K562 (cell line): ENCODE data around the gene MARVELD1. TPM values are rescaled to one million over a fixed set of nuclear protein-coding genes. Genes with fewer than 3 reads are reported as not detected.

Experiments used
- DMBX1 ChIP-seq: fragments of 250-450 bp; sonication (Bioruptor Pico); IDR thresholded peaks from 2 replicates; pipeline ENCODE4 v1.8.0; 2022; ENCODE audit warnings: inconsistent platforms, mild to moderate bottlenecking, moderate library complexity, borderline replicate concordance
- HSF4 ChIP-seq: fragments of 250-450 bp; sonication (Bioruptor Pico); IDR thresholded peaks from 2 replicates; pipeline ENCODE4 v2.1.2; 2022; ENCODE audit warnings: mild to moderate bottlenecking, moderate library complexity, borderline replicate concordance
- LEF1 ChIP-seq: fragments of 450-650 bp; IDR thresholded peaks from 2 replicates; pipeline ENCODE4 v1.6.1; 2016; ENCODE audit warnings: mild to moderate bottlenecking
- MCM3 ChIP-seq: fragments of 450-650 bp; IDR thresholded peaks from 2 replicates; pipeline ENCODE4 v1.6.1; 2016
- MED1 ChIP-seq: sonication (generic); formaldehyde crosslinking; IDR thresholded peaks from 2 replicates; pipeline ENCODE4 v1.8.1; 2023; ENCODE audit warnings: missing genetic modification reagents, borderline replicate concordance
- MEIS2 ChIP-seq: fragments of 450-650 bp; IDR thresholded peaks from 2 replicates; pipeline ENCODE4 v1.6.1; 2014; ENCODE audit warnings: mild to moderate bottlenecking; ENCODE audit not compliant: partially characterized antibody
- MIER1 ChIP-seq: fragments of 450-650 bp; IDR thresholded peaks from 2 replicates; pipeline ENCODE4 v1.6.1; 2016; ENCODE audit warnings: antibody characterized with exemption, mild to moderate bottlenecking, low read depth
- NR1H2 ChIP-seq: sonication (generic); formaldehyde crosslinking; IDR thresholded peaks from 2 replicates; pipeline ENCODE4 v1.4.0; 2020; ENCODE audit warnings: mild to moderate bottlenecking, missing genetic modification reagents
- RBM17 ChIP-seq: fragments of 200-400 bp; formaldehyde crosslinking; IDR thresholded peaks from 2 replicates; pipeline ENCODE4 v1.6.1; 2017; ENCODE audit warnings: low read depth, mild to moderate bottlenecking, low read length, borderline replicate concordance
- SNRNP70 ChIP-seq: fragments of 200-400 bp; formaldehyde crosslinking; optimal IDR thresholded peaks from 2 replicates; pipeline ENCODE3; 2017; ENCODE audit warnings: low read depth, low read length
- TRIM24 ChIP-seq, 2 experiments: fragments of 450-650 bp; IDR thresholded peaks; 2 replicates each; pipeline ENCODE4 v1.6.1; 2016
- ZNF133 ChIP-seq: fragments of 250-450 bp; sonication (Bioruptor Pico); IDR thresholded peaks from 2 replicates; pipeline ENCODE4 v1.4.0; 2020; ENCODE audit warnings: mild to moderate bottlenecking
- ZNF175 ChIP-seq: fragments of 200-800 bp; sonication (Bioruptor generic); IDR thresholded peaks from 2 replicates; pipeline ENCODE4 v1.6.1; 2016; ENCODE audit warnings: low read depth, mild to moderate bottlenecking, missing genetic modification characterization, missing compliant biosample characterization
- polyA plus RNA-seq, 8 experiments: library from polyadenylated mRNA; depleted of rRNA in 4 of 8; stranded (reverse) in 5 of 8; unstranded in 3 of 8; fragments of >200 nt; fragmentation: Nextera tagmentation in 2 of 8; fragmentation: Illumina TruSeq in 1 of 8; extraction: Ambion mirVana in 2 of 8; extraction: Trizol in 1 of 8; gene quantifications; 2 replicates each; pipeline versions ENCODE4 v1.2.1 to v1.2.3, GENCODE V29; 2011 to 2014; ENCODE audit warnings: inconsistent platforms in 1 of 8, missing spikeins in 1 of 8
- total RNA-seq, 7 experiments: library from RNA; depleted of rRNA in 6 of 7; stranded (reverse); fragments of >200 nt in 6 of 7; fragmentation: Illumina TruSeq in 2 of 7; extraction: Trizol in 2 of 7; gene quantifications; 2 replicates each; pipeline versions ENCODE4 v1.2.1 to v1.2.3, GENCODE V29; 2011 to 2021; ENCODE audit warnings: low replicate concordance in 1 of 7
- TF ChIP-seq, protein P1 (sequence below): IDR thresholded peaks from 2 replicates; pipeline ENCODE4 v1.6.1; 2014; ENCODE audit warnings: antibody characterized with exemption
- TF ChIP-seq, protein P2 (sequence below): sonication (generic); formaldehyde crosslinking; IDR thresholded peaks from 2 replicates; pipeline ENCODE4 v1.8.0; 2023; ENCODE audit warnings: missing genetic modification reagents, mild to moderate bottlenecking, borderline replicate concordance
- TF ChIP-seq, protein P3 (sequence below): sonication (generic); formaldehyde crosslinking; IDR thresholded peaks from 2 replicates; pipeline ENCODE4 v1.8.0; 2022; ENCODE audit warnings: missing genetic modification reagents, mild to moderate bottlenecking, borderline replicate concordance
- TF ChIP-seq, protein P4 (sequence below), 2 experiments: fragments of 450-650 bp; IDR thresholded peaks; 2 replicates each; pipeline ENCODE4 v1.6.1; 2016

Gene MARVELD1
- total and polyA plus RNA-seq, 9 of the 15 experiments (the other 6 are each of a cell fraction or from before 2014, with no cell fraction given): 2.7 to 12.5 (median 5.3) TPM

DNA sequence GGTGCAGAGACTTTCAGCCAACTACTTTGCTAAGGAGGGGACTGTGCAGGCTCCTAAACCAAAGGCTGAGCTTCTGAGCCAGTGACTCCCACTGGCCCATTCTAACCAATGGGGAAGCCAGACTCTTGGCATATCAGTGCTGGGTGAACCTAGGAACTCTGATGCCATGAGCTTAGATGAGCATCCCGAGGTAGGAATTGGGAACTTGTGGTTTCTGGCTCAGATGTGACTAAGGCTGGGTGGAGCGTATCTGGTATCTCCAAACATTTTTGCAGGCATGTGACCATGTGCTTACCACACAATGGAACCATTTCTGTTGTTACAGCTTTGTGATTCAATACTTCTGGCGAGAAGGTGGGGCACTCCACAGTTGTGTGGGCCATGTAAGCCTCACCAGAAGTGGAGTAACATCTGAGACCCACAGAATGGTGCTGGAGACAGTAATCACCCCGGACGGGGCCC, 23.9 kb upstream of the MARVELD1 start (continued):
- TF ChIP-seq, protein P1, sequence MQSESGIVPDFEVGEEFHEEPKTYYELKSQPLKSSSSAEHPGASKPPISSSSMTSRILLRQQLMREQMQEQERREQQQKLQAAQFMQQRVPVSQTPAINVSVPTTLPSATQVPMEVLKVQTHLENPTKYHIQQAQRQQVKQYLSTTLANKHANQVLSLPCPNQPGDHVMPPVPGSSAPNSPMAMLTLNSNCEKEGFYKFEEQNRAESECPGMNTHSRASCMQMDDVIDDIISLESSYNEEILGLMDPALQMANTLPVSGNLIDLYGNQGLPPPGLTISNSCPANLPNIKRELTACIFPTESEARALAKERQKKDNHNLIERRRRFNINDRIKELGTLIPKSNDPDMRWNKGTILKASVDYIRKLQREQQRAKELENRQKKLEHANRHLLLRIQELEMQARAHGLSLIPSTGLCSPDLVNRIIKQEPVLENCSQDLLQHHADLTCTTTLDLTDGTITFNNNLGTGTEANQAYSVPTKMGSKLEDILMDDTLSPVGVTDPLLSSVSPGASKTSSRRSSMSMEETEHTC: peak; percentile 74; the same call in 1 of the 2 replicates
- TF ChIP-seq, protein P2, sequence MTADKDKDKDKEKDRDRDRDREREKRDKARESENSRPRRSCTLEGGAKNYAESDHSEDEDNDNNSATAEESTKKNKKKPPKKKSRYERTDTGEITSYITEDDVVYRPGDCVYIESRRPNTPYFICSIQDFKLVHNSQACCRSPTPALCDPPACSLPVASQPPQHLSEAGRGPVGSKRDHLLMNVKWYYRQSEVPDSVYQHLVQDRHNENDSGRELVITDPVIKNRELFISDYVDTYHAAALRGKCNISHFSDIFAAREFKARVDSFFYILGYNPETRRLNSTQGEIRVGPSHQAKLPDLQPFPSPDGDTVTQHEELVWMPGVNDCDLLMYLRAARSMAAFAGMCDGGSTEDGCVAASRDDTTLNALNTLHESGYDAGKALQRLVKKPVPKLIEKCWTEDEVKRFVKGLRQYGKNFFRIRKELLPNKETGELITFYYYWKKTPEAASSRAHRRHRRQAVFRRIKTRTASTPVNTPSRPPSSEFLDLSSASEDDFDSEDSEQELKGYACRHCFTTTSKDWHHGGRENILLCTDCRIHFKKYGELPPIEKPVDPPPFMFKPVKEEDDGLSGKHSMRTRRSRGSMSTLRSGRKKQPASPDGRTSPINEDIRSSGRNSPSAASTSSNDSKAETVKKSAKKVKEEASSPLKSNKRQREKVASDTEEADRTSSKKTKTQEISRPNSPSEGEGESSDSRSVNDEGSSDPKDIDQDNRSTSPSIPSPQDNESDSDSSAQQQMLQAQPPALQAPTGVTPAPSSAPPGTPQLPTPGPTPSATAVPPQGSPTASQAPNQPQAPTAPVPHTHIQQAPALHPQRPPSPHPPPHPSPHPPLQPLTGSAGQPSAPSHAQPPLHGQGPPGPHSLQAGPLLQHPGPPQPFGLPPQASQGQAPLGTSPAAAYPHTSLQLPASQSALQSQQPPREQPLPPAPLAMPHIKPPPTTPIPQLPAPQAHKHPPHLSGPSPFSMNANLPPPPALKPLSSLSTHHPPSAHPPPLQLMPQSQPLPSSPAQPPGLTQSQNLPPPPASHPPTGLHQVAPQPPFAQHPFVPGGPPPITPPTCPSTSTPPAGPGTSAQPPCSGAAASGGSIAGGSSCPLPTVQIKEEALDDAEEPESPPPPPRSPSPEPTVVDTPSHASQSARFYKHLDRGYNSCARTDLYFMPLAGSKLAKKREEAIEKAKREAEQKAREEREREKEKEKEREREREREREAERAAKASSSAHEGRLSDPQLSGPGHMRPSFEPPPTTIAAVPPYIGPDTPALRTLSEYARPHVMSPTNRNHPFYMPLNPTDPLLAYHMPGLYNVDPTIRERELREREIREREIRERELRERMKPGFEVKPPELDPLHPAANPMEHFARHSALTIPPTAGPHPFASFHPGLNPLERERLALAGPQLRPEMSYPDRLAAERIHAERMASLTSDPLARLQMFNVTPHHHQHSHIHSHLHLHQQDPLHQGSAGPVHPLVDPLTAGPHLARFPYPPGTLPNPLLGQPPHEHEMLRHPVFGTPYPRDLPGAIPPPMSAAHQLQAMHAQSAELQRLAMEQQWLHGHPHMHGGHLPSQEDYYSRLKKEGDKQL (CRISPR knock-in tag): no peak
- TF ChIP-seq LEF1: no peak
- TF ChIP-seq NR1H2 (CRISPR knock-in tag): no peak
- TF ChIP-seq, protein P3, sequence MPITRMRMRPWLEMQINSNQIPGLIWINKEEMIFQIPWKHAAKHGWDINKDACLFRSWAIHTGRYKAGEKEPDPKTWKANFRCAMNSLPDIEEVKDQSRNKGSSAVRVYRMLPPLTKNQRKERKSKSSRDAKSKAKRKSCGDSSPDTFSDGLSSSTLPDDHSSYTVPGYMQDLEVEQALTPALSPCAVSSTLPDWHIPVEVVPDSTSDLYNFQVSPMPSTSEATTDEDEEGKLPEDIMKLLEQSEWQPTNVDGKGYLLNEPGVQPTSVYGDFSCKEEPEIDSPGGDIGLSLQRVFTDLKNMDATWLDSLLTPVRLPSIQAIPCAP (CRISPR knock-in tag): no peak
- TF ChIP-seq TRIM24 (IDR thresholded peaks at IDR 0.05): no peak
- no peak for TF ChIP-seq MEIS2
- TF ChIP-seq MED1 (CRISPR knock-in tag): no peak
- no peak for TF ChIP-seq MCM3
- TF ChIP-seq, protein P4, sequence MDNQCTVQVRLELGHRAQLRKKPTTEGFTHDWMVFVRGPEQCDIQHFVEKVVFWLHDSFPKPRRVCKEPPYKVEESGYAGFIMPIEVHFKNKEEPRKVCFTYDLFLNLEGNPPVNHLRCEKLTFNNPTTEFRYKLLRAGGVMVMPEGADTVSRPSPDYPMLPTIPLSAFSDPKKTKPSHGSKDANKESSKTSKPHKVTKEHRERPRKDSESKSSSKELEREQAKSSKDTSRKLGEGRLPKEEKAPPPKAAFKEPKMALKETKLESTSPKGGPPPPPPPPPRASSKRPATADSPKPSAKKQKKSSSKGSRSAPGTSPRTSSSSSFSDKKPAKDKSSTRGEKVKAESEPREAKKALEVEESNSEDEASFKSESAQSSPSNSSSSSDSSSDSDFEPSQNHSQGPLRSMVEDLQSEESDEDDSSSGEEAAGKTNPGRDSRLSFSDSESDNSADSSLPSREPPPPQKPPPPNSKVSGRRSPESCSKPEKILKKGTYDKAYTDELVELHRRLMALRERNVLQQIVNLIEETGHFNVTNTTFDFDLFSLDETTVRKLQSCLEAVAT (IDR thresholded peaks at IDR 0.05): 0 out of 4 replicates have a peak, but pooled peaks of 1 of the 2 experiments have one; percentile 18
- no peak for TF ChIP-seq SNRNP70
- TF ChIP-seq MIER1: no peak
- no peak for TF ChIP-seq ZNF133 (CRISPR knock-in tag)
- 0 out of 2 replicates have a peak, but pooled peaks have one; percentile 67 for TF ChIP-seq DMBX1 (CRISPR knock-in tag)
- no peak for TF ChIP-seq RBM17
- TF ChIP-seq ZNF175 (CRISPR knock-in tag): 0 out of 2 replicates have a peak, but pooled peaks have one; percentile 42
- TF ChIP-seq HSF4 (CRISPR knock-in tag): no peak
